Mesodermal cell (in vitro differentiated cells): ENCODE results near the gene FBXO42.
"Not testable (repeated sequence)": the region's sequence is repeated elsewhere in the genome, so short reads cannot be mapped to it uniquely, and the experiment has no call there.

Experiments used
- H3K27ac ChIP-seq: 2 replicates; pipeline ENCODE4 v1.7.0; 2013; ENCODE audit warnings: mild to moderate bottlenecking, low read depth, low read length, moderate library complexity; ENCODE audit not compliant: severe bottlenecking
- H3K36me3 ChIP-seq: 2 replicates; pipeline ENCODE4 v1.7.1; 2013; ENCODE audit warnings: mild to moderate bottlenecking, low read length, moderate library complexity; ENCODE audit not compliant: control insufficient read depth, insufficient read depth
- H3K4me1 ChIP-seq: one replicate; pipeline ENCODE4 v1.7.1; 2013; ENCODE audit warnings: mild to moderate bottlenecking, low read length; ENCODE audit not compliant: insufficient read depth, control insufficient read depth, poor library complexity, severe bottlenecking
- H3K4me3 ChIP-seq: 2 replicates; pipeline ENCODE4 v1.7.0; 2013; ENCODE audit warnings: low read length, control low read depth, mild to moderate bottlenecking; ENCODE audit not compliant: insufficient read depth, poor library complexity, severe bottlenecking; ENCODE audit errors: extremely low read depth
- H3K9me3 ChIP-seq: 2 replicates; pipeline ENCODE4 v1.7.1; 2013; ENCODE audit warnings: mild to moderate bottlenecking, low read length, moderate library complexity; ENCODE audit not compliant: control insufficient read depth
- WGBS, 2 experiments: methylation state at CpG; one replicate each; pipeline ENCODE4 v1.1.5; 2013; ENCODE audit warnings: missing lambda C conversion rate in 2 of 2; ENCODE audit not compliant: insufficient coverage in 2 of 2; 5-methylcytosine and 5-hydroxymethylcytosine counted together

FBXO42 gene

DNA sequence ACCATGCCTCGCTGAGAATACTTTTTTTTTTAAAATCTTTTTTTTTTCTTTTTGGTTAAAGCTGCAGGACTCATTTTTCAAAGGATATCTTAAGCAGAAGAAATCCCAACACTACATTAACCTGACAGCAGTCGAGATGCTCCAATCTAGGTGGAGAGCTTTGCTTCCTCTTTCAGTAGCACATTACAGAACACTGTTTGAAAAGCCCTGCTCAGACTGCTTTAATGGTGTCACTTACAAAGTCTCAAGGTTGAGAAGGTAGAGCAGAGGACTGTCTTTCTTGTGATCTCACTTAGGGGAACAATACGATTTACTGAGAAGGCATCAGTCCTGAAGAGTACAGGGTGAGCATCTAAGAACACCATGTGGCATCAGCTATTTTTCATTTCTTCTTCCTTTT lies 94.3 kb downstream of the FBXO42 start:
- Histone ChIP-seq H3K27ac (no peak overlapping the region), H3K4me1 (peaks cover 10% of the 10 kb centered on the region), H3K36me3 (peaks cover 38% of the 10 kb centered on the region), H3K9me3 (no peaks in the 10 kb centered on the region), H3K4me3 (no peak overlapping the region)
- WGBS, 2 experiments = 83 to 100% methylated on average over 1 to 2 of the region's 3 CpGs

DNA sequence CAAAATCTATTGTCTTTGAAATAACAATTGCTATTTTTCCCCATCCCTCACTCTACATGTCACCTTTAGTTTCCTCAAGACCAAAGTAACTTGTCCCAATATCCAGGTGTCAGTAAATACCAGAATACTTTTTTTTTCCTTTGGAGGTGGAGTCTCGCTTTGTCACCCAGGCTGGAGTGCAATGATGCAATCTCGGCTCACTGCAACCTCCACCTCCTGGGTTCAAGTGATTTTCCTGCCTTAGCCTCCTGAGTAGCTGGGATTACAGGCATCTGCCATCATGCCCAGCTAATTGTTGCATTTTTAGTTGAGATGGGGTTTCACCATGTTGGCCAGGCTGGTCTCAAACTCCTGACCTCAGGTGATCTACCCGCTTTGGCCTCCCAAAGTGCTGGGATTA lies 94.7 kb downstream of the FBXO42 start:
- 100% methylated on average over 1 to 2 of the region's 3 CpGs for WGBS, 2 experiments
- H3K4me3 ChIP-seq, H3K4me1 ChIP-seq, H3K9me3 ChIP-seq, H3K27ac ChIP-seq: not testable (repeated sequence)
- peaks cover 38% of the 10 kb centered on the region for H3K36me3 ChIP-seq

DNA sequence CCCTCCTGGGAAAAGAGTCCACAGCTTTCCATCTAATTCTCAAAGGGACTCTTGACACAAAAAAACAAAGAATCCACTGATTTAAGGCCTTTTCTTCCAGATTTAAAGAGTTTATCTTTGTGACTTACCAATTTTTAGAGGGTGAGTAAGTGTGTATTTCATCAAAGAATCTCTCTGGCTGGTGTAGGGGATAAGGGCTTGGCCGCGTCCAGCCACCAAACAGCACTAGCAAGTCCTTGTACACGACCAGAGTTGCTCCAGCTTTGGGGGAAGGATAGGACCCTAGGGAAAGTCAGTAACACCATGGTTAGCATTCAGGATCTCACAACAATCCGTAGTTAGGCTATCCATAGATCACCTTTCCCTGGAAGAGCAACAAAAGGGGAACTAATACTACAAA lies 95.8 kb downstream of the FBXO42 start:
- Histone ChIP-seq H3K36me3 (peaks cover 48% of the 10 kb centered on the region), H3K4me1 (peaks cover 10% of the 10 kb centered on the region), H3K9me3 (no peaks in the 10 kb centered on the region), H3K4me3 (no peak overlapping the region), H3K27ac (no peak overlapping the region)
- WGBS, 2 experiments = 60 to 93% methylated on average over 1 to 3 of the region's 4 CpGs

DNA sequence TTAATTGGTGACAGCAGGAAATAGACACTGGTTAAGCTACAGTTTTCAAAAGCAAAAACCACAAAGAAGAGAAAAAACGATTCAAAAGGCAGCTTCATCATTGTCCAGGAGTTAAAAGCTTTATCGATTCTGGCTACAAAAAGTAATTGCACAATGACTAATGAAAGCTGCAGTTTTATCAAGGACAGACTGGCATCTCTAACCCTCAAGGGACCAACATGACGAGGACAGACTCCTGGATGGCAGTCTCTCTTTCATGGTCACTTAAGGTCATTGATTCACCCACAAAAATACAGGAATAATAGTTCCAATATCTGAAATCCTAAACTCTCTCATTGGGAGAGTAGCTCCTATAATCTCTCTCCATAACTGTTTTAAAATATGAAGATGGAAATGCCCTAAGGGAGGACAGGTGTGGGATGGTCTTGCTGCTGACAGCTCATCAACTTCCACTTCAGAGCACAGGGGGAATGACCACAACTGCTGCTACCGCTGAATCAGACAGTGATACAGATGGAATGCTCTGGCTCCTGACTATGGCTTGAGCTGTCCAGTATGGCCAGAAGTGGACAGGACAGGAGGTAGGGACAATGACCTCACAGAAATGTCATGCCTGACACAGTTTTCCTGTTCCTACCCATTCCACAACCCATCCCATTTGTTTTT lies 97.9 kb downstream of the FBXO42 start:
- 88 to 94% methylated on average over 3 of the region's 4 CpGs for WGBS, 2 experiments
- no peaks in the 10 kb centered on the region for H3K4me1 ChIP-seq
- H3K9me3 ChIP-seq = no peaks in the 10 kb centered on the region
- H3K36me3 ChIP-seq = peaks cover 67% of the 10 kb centered on the region
- H3K4me3 ChIP-seq = no peak overlapping the region
- H3K27ac ChIP-seq = no peak overlapping the region

DNA sequence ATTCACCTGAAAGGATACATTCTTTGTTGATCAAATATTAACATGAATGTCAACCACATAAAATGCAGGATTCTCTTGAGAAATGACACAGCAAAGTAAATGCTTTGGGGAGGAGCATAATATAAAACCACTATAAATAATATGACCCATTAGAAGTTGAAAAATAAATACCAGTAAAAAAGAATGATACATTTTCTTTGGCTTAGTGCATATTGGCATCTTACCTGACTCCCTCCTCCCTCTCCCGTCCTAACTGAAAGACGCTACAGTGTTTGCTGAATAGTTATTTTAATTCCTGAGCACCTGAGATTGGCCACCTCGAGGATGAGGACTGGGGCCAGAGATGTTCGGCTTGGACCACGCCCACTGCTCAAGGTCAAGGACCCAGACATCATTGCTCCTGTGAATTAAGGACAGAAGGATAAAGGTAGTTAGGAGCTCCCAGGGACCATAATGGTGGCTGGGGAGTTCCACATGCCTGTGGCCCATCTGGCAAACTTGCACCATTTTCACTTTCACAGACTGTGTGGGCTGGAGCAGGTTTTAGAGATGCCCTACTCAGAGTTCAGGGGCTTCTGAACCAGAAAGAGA lies 98.9 kb downstream of the FBXO42 start:
- 92 to 96% methylated on average over 3 to 4 of the region's 5 CpGs for WGBS, 2 experiments
- H3K4me3 ChIP-seq = no peak overlapping the region
- H3K36me3 ChIP-seq = peaks cover 71% of the 10 kb centered on the region
- H3K4me1 ChIP-seq = no peaks in the 10 kb centered on the region
- H3K27ac ChIP-seq = no peak overlapping the region
- no peaks in the 10 kb centered on the region for H3K9me3 ChIP-seq

DNA sequence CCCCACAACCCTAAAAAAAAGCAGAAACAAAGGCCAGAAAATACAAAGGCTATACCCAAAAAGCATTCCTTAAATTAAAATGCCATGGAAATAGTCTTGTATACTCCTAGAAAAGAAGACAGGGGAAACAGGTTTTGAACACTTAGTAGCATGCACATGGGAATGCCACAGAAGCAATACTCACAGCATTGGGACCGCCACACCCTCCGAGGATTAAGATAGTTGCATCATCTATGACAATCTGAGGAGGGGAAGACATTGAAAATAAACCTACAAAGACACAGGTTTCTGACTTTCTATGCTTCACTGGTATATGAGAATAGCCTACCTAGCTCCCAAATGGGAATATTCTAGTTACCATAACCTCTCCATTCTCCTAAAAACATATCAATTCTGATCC lies 99.4 kb downstream of the FBXO42 start:
- H3K4me1 ChIP-seq = no peaks in the 10 kb centered on the region
- WGBS, 2 experiments = 100% methylated on average over 1 to 2 of the region's 2 CpGs
- no peak overlapping the region for H3K4me3 ChIP-seq
- no peak overlapping the region for H3K27ac ChIP-seq
- H3K9me3 ChIP-seq = no peaks in the 10 kb centered on the region
- peaks cover 76% of the 10 kb centered on the region for H3K36me3 ChIP-seq

DNA sequence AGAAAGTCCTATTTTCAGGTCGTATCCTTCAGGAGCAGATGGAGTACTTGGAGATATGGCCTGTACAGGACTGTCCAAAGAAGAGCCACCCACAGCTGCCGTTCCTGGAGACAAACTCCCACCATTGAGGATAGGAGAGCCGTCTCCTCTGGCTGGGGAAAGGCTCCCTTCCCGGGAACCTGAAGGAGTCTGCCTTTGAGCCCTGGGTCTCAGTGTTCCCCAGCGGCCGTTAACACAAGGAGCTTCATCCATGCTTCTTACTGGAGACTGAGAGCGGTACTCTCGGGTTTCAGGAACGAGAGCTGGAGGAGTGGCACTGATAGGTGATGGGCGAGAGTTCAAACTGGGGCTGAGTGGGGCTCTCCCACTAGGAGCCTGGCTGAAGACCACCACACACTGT lies 100.9 kb downstream of the FBXO42 start:
- H3K4me3 ChIP-seq = no peak overlapping the region
- no peaks in the 10 kb centered on the region for H3K9me3 ChIP-seq
- H3K4me1 ChIP-seq = no peaks in the 10 kb centered on the region
- peaks cover 74% of the 10 kb centered on the region for H3K36me3 ChIP-seq
- H3K27ac ChIP-seq = no peak overlapping the region
- WGBS, 2 experiments = 91 to 98% methylated on average over 8 to 9 of the region's 10 CpGs

DNA sequence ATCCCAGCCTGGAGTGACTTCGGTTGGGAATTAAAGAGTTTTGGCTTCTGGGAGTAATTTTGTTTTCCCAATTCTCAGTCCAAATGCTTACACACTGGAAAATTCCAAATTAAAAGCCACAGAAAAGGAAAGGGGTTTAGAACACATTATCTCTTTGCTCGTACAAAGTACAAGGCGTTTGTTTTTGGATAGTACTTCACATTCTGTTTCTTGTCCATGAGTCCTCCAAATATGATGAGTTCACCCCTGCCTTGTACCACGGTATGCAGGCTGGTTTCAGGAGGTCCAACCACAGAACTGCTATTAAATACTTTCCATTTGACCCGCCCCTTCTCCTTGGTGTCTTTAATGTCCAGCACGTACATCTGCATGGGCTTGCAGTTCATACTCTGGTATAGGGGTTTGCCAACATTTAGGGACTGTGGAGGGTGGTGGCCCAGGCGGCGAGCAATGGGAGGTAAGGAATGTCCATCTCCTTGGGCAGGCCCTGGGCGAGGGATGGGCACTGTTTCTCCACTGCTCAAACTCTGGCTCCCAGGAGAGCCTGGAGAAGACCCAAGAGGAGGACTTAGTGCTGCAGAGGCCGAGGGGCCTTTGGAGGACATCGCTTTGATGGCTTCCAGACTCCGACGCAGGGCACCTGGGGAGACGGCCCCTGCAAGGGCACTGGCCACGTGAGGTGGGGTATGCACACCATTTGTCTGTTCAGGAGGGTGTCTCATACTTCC lies 101.6 kb downstream of the FBXO42 start:
- Histone ChIP-seq H3K9me3 (no peaks in the 10 kb centered on the region), H3K4me1 (no peaks in the 10 kb centered on the region), H3K4me3 (no peak overlapping the region), H3K27ac (no peak overlapping the region), H3K36me3 (peaks cover 68% of the 10 kb centered on the region)
- WGBS, 2 experiments = 93 to 99% methylated on average over 12 of the region's 15 CpGs

DNA sequence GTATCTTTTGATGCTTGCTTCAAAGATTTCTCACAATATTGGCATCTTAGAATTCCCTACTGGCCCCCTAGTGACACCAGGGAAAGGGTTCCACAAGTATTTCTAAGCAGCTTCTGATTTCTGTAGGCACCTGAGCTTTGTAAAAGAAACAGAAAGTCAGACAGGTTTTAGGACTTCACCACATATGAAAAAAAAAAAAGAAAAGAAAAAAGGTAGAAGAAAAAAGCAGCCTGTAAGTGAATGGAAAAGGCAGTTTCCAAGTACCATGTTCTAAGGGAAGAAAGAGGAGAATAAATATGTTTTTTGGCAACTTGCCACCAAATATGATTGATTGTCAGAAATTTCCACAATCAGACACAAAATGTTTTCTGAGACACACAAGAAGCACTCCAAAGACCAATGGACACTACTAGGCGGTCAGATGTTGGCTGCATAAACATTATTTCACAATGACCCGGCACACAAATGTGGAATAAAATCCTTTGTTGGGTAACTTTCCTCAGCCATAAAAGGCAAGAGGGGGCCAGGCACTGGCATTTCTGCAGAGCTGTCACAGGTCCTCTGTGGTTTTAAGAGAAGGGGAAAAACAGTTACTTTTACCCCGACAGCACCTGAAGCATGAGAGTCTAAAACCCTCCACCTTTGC lies 102.6 kb downstream of the FBXO42 start:
- Histone ChIP-seq H3K27ac (no peak overlapping the region), H3K9me3 (no peaks in the 10 kb centered on the region), H3K4me3 (no peak overlapping the region), H3K4me1 (no peaks in the 10 kb centered on the region), H3K36me3 (peaks cover 58% of the 10 kb centered on the region)
- WGBS, 2 experiments = 90 to 100% methylated on average over 2 of the region's 3 CpGs

DNA sequence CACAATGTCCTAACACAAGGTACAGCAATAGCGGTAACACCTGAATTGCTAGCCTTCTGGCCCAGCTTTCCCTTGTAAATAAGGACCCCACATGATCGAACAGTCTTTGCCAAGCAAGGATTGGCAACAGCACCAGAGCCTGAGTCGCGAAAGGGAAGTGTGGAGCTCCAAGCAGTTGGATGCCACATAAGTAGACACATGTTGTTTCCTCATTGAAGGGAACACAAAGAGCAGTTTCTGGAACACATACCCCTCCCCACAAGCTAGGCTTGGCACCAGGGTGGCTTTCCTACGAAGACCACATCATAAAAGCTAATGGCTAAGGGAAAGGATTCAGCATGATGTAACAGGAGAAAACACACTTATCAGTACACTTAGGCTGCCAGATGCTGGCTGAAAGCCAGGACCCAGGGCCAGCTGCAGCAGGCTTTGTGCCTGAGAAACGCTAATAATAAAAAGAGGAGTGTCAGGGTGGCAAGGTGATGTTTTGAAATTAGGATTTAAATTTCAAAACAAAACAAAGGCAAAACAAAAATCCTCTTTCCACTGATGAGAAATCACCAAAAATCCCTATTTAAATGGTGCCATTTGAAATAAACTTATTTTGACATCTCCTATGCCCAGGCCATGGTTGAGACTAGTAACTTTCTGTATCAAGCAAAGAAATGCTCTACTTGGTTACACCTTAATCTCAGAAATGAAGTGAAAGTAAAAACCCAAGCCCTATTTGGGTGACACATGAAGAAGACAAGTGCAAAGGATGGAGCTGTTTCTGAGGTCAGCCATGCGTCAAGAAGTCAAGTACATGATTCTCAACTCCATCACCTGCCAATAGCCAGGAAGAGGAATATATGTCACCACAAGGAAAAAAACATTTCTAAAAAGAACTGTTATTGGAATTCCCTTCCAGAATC lies 103.4 kb downstream of the FBXO42 start:
- Histone ChIP-seq H3K4me3 (no peak overlapping the region), H3K36me3 (peaks cover 51% of the 10 kb centered on the region), H3K4me1 (no peaks in the 10 kb centered on the region), H3K9me3 (no peaks in the 10 kb centered on the region), H3K27ac (no peak overlapping the region)
- 93 to 99% methylated on average over 3 to 6 of the region's 7 CpGs for WGBS, 2 experiments
